CD14-positive monocyte (primary cell): ENCODE data around the gene CCDC32. TPM values are rescaled to one million over a fixed set of nuclear protein-coding genes. Genes with fewer than 3 reads are reported as not detected.
A peak's percentile ranks its signal among the peaks of the same experiment; 100 is the strongest.

ENCODE experiments used
- DNase-seq, 3 donors: peaks; one replicate each; pipeline ENCODE4 v3.0.0-alpha.2; 2011 to 2022
- H2AFZ ChIP-seq: 2 replicates; pipeline ENCODE4 v1.6.0; 2012; ENCODE audit warnings: mild to moderate bottlenecking, low read depth, low read length, inconsistent platforms; ENCODE audit not compliant: insufficient read depth, poor library complexity, severe bottlenecking
- H3K27ac ChIP-seq, 2 donors: 1 replicate in 1 of 2; 2 replicates in 1 of 2; pipeline ENCODE4 v1.5.1; 2012 to 2013; ENCODE audit warnings: low read length in 2 of 2, control low read depth in 1 of 2, inconsistent platforms in 1 of 2, low read depth in 1 of 2, mild to moderate bottlenecking in 1 of 2
- H3K27me3 ChIP-seq, 2 donors: one replicate each; pipeline versions ENCODE4 v1.6.0 to v1.6.1; 2011 to 2013; ENCODE audit warnings: low read length in 2 of 2; ENCODE audit not compliant: control insufficient read depth in 2 of 2, insufficient read depth in 2 of 2
- H3K36me3 ChIP-seq, 2 donors: replicated peaks in 1 of 2; 1 replicate in 1 of 2; 2 replicates in 1 of 2; pipeline versions ENCODE4 v1.5.1 to v1.6.1; 2012 to 2013; ENCODE audit warnings: low read length in 2 of 2, control low read depth in 1 of 2, inconsistent platforms in 1 of 2, mild to moderate bottlenecking in 1 of 2; ENCODE audit not compliant: insufficient read depth in 2 of 2, control insufficient read depth in 1 of 2
- H3K4me1 ChIP-seq, 2 donors: 1 replicate in 1 of 2; 2 replicates in 1 of 2; pipeline versions ENCODE4 v1.5.1 to v1.6.1; 2012 to 2013; ENCODE audit warnings: low read length in 2 of 2, control low read depth in 1 of 2, inconsistent platforms in 1 of 2, mild to moderate bottlenecking in 1 of 2, moderate library complexity in 1 of 2; ENCODE audit not compliant: insufficient read depth in 2 of 2, control insufficient read depth in 1 of 2
- H3K4me2 ChIP-seq: replicated peaks from 2 replicates; pipeline ENCODE3; 2012; ENCODE audit warnings: low read length, moderate library complexity, mild to moderate bottlenecking; ENCODE audit not compliant: poor library complexity, severe bottlenecking; ENCODE audit errors: extremely low read depth
- H3K4me3 ChIP-seq, 3 experiments: fragments of 200-600 bp in 1 of 3; sonication (generic) in 1 of 3; replicated peaks in 1 of 3; 1 replicate in 2 of 3; 2 replicates in 1 of 3; pipeline ENCODE4 v1.5.1; 2011 to 2013; ENCODE audit warnings: low read length in 3 of 3, mild to moderate bottlenecking in 3 of 3, control low read depth in 2 of 3, low read depth in 2 of 3, inconsistent platforms in 1 of 3, moderate library complexity in 1 of 3
- H3K79me2 ChIP-seq: 2 replicates; pipeline ENCODE4 v1.6.0; 2012; ENCODE audit warnings: mild to moderate bottlenecking, control low read depth, inconsistent platforms, low read length, moderate library complexity; ENCODE audit not compliant: insufficient read depth
- H3K9ac ChIP-seq: 2 replicates; pipeline ENCODE4 v1.6.0; 2017; ENCODE audit warnings: low read length, mild to moderate bottlenecking; ENCODE audit not compliant: insufficient read depth, poor library complexity, severe bottlenecking
- H3K9me3 ChIP-seq, 2 donors: replicated peaks in 1 of 2; 1 replicate in 1 of 2; 2 replicates in 1 of 2; pipeline versions ENCODE4 v1.5.1 to v1.6.1; 2012 to 2013; ENCODE audit warnings: low read length in 2 of 2, control low read depth in 1 of 2; ENCODE audit not compliant: control insufficient read depth in 1 of 2, insufficient read depth in 1 of 2
- H4K20me1 ChIP-seq: 2 replicates; pipeline ENCODE4 v1.6.0; 2012; ENCODE audit warnings: mild to moderate bottlenecking, low read length, control low read depth, moderate library complexity; ENCODE audit not compliant: insufficient read depth
- H3K27ac Mint-ChIP-seq, 7 donors: one replicate each; pipeline ENCODE4 v1.8.0; 2020; ENCODE audit warnings: mild to moderate bottlenecking in 7 of 7, mixed read lengths in 7 of 7, moderate library complexity in 6 of 7, inconsistent platforms in 2 of 7
- H3K27me3 Mint-ChIP-seq, 3 donors: one replicate each; pipeline ENCODE4 v1.8.0; 2021 to 2022; ENCODE audit warnings: low read depth in 3 of 3, mild to moderate bottlenecking in 3 of 3, mixed read lengths in 3 of 3, moderate library complexity in 3 of 3, inconsistent platforms in 1 of 3
- H3K36me3 Mint-ChIP-seq, 2 donors: one replicate each; pipeline ENCODE4 v1.8.0; 2020; ENCODE audit warnings: mixed read lengths in 2 of 2, inconsistent platforms in 1 of 2, mild to moderate bottlenecking in 1 of 2
- H3K4me1 Mint-ChIP-seq: one replicate; pipeline ENCODE4 v1.8.0; 2020; ENCODE audit warnings: mild to moderate bottlenecking, mixed read lengths
- H3K4me3 Mint-ChIP-seq, 2 donors: one replicate each; pipeline ENCODE4 v1.8.0; 2020; ENCODE audit warnings: mild to moderate bottlenecking in 2 of 2, mixed read lengths in 2 of 2, moderate library complexity in 1 of 2
- H3K9me3 Mint-ChIP-seq, 7 donors: one replicate each; pipeline ENCODE4 v1.8.0; 2020 to 2022; ENCODE audit warnings: mixed read lengths in 7 of 7, mild to moderate bottlenecking in 6 of 7, moderate library complexity in 6 of 7, inconsistent platforms in 2 of 7
- CTCF ChIP-seq: fragments of 200-600 bp; IDR thresholded peaks from one replicate; pipeline ENCODE4 v1.8.0; 2022; ENCODE audit warnings: antibody characterized with exemption, mild to moderate bottlenecking
- WGBS: methylation state at CpG from one replicate; pipeline ENCODE4 v1.1.5; 2013; ENCODE audit warnings: missing lambda C conversion rate; ENCODE audit not compliant: insufficient coverage; 5-methylcytosine and 5-hydroxymethylcytosine counted together
- intact Hi-C, 2 donors: fragments of 100-400 bp; cut with micrococcal nuclease; formaldehyde crosslinking; loops; one replicate each; pipeline versions ENCODE4 v1.15.0 to v1.15.1; 2023
- polyA plus RNA-seq, 3 donors: library from polyadenylated mRNA; depleted of rRNA in 1 of 3; unstranded in 2 of 3; stranded (reverse) in 1 of 3; fragments of 300-500 nt in 2 of 3; fragments of >200 nt in 1 of 3; fragmentation: Illumina TruSeq in 2 of 3; gene quantifications; 1 replicate in 2 of 3; 2 replicates in 1 of 3; pipeline ENCODE4 v1.2.3, GENCODE V29; 2012 to 2021

Gene CCDC32
- polyA plus RNA-seq, 3 donors = 7.5 to 37.3 (median 30.8) TPM

- Histone ChIP-seq H3K27me3 (no peaks in the 10 kb centered on the region), H3K4me3 (no peak overlapping the region), H3K27ac (no peak overlapping the region), H3K36me3 (peaks cover 0 to 6% of the 10 kb centered on the region in 2 donors), H4K20me1 (no peaks in the 10 kb centered on the region), H2AFZ (no peak overlapping the region), H3K4me2 (no peak overlapping the region), H3K79me2 (no peaks in the 10 kb centered on the region), H3K9me3 (no peaks in the 10 kb centered on the region), H3K4me1 (no peaks in the 10 kb centered on the region), H3K9ac (no peak overlapping the region)
- Mint-ChIP-seq H3K9me3 (peaks cover 0 to 10% (median 5%) of the 10 kb centered on the region in 7 donors), H3K27ac (peak overlapping the region in 1 of 7 donors; percentile 75), H3K36me3 (peaks cover 10 to 13% of the 10 kb centered on the region in 2 donors), H3K27me3 (peaks cover 0 to 4% (median 0%) of the 10 kb centered on the region in 3 donors), H3K4me1 (peaks cover 3% of the 10 kb centered on the region), H3K4me3 (no peak overlapping the region)
- intact Hi-C loops = no loop called here
- WGBS = no CpG with 5 or more reads among the region's 4 CpGs
- no peak for DNase-seq
- TF ChIP-seq CTCF = no peak
Measured at GRCh38 chr15:40533763-40534364, 31.0 kb downstream of the CCDC32 start.

GRCh38 chr15:40528801-40529200 is 36.0 kb downstream of the CCDC32 start:
- H3K27ac ChIP-seq = no peak overlapping the region
- H3K36me3 ChIP-seq = no peaks in the 10 kb centered on the region
- DNase-seq = no peak
- TF ChIP-seq CTCF = no peak
- no peaks in the 10 kb centered on the region for H3K79me2 ChIP-seq
- intact Hi-C loops = no loop called here
- Mint-ChIP-seq H3K4me3 (no peak overlapping the region), H3K4me1 (no peaks in the 10 kb centered on the region), H3K36me3 (no peaks in the 10 kb centered on the region), H3K9me3 (no peaks in the 10 kb centered on the region), H3K27me3 (peaks cover 0 to 4% (median 0%) of the 10 kb centered on the region in 3 donors), H3K27ac (no peak overlapping the region)
- H3K9me3 ChIP-seq = no peaks in the 10 kb centered on the region
- no peak overlapping the region for H2AFZ ChIP-seq
- H3K4me3 ChIP-seq = no peak overlapping the region
- H3K9ac ChIP-seq = no peak overlapping the region
- no peaks in the 10 kb centered on the region for H3K27me3 ChIP-seq
- WGBS = 99% methylated on average over 6 of the region's 6 CpGs
- no peaks in the 10 kb centered on the region for H4K20me1 ChIP-seq
- H3K4me1 ChIP-seq = no peaks in the 10 kb centered on the region
- no peak overlapping the region for H3K4me2 ChIP-seq
